ENCODE data around the gene MRPL54. TPM values are rescaled to one million over a fixed set of nuclear protein-coding genes. Genes with fewer than 3 reads are reported as not detected.
A peak's percentile ranks its signal among the peaks of the same experiment; 100 is the strongest.

Gene MRPL54
- total RNA-seq, 1 donor from 2014 or later = 15.1 TPM

DNA sequence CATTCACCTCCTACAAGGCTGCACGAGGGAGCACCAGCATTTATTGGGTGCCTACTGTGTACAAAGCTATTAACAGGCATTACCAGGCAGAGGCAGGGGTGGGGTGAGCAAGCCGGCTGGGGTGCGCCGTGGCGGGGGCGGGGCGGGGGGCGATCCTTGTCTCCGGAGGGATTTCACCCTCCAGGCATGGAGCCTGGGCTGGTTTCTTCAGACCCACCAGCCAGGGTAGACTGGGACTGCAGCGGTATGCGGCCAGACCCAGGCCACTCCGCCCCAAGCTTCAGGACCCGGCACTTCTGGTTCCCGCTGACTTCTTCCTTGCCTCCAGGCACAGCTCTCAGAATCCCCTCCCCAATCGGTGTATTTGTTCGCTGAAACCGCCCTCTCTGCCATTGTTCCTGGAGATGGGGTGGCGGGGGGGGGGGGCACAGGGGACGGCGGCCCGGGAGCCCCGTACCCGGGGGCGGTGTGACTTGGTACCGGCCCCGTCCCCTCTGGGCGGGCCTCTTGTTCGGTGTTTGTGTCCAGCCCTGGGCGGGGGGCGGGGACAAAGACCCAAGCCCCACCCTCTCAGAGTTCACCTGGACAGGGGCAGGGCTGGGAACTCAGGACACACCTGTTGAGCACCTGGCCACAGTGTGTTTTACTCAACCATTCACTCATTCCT is 39.9 kb upstream of the MRPL54 start:
- Histone ChIP-seq H3K27me3 (peaks cover 6% of the 10 kb centered on the region), H2AFZ (replicated peaks) (no peak overlapping the region), H3K4me1 (peaks cover 37% of the 10 kb centered on the region), H3K79me2 (ENCODE audit: low read depth) (no peaks in the 10 kb centered on the region), H3K9ac (no peak overlapping the region), H3K4me3 (peak overlapping the region; percentile 57), H4K20me1 (ENCODE audit: low read depth) (peaks cover 10% of the 10 kb centered on the region), H3K27ac (no peak overlapping the region), H3K9me3 (ENCODE audit: low read depth) (no peaks in the 10 kb centered on the region), H3K36me3 (no peaks in the 10 kb centered on the region), H3K4me2 (peak overlapping the region; percentile 91), H3F3A (ENCODE audit: low read depth) (peaks cover 52% of the 10 kb centered on the region)
- peaks cover 25% of the 10 kb centered on the region for H3K27me3 Mint-ChIP-seq (ENCODE audit: insufficient read depth, low read depth)
- TF ChIP-seq EZH2 (IDR thresholded peaks at IDR 0.05) = no peak
- no peaks in the 10 kb centered on the region for H3K36me3 Mint-ChIP-seq
- H3K4me1 Mint-ChIP-seq = peaks cover 15% of the 10 kb centered on the region
- no peak overlapping the region for H3K27ac Mint-ChIP-seq
- H3K9me3 Mint-ChIP-seq = no peaks in the 10 kb centered on the region
- peak; percentile 74 for DNase-seq (ENCODE audit: low spot score)
- H3K4me3 Mint-ChIP-seq = peak overlapping the region; percentile 79

DNA sequence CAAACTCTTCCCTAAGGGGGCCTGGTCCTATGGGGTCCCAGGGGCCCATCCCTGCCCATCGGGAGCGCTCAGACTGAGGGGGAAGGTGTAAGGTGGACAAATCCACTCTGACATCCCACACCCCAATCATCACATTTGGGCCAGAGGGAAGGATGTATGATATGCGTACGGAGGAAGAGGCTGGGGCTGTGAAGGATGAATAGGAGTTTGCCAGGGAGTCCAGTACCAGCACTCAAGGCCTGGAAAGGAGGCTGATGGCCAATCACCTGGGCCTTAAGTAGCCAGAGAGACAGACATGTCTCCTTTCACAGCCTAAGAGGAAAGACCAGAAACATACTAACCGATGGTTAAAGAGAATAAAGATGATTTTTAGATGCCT is 39.4 kb upstream of the MRPL54 start:
- H3F3A ChIP-seq (ENCODE audit: low read depth) = peaks cover 52% of the 10 kb centered on the region
- no peak for DNase-seq (ENCODE audit: low spot score)
- H3K27ac ChIP-seq = no peak overlapping the region
- no peaks in the 10 kb centered on the region for H3K9me3 Mint-ChIP-seq
- peaks cover 37% of the 10 kb centered on the region for H3K4me1 ChIP-seq
- peaks cover 26% of the 10 kb centered on the region for H3K27me3 Mint-ChIP-seq (ENCODE audit: insufficient read depth, low read depth)
- no peak overlapping the region for H2AFZ ChIP-seq (replicated peaks)
- no peaks in the 10 kb centered on the region for H3K36me3 Mint-ChIP-seq
- H3K9ac ChIP-seq = no peak overlapping the region
- peaks cover 6% of the 10 kb centered on the region for H3K27me3 ChIP-seq
- peak overlapping the region; percentile 57 for H3K4me3 ChIP-seq
- H3K9me3 ChIP-seq (ENCODE audit: low read depth) = no peaks in the 10 kb centered on the region
- no peaks in the 10 kb centered on the region for H3K79me2 ChIP-seq (ENCODE audit: low read depth)
- H4K20me1 ChIP-seq (ENCODE audit: low read depth) = peaks cover 10% of the 10 kb centered on the region
- TF ChIP-seq, protein P1, sequence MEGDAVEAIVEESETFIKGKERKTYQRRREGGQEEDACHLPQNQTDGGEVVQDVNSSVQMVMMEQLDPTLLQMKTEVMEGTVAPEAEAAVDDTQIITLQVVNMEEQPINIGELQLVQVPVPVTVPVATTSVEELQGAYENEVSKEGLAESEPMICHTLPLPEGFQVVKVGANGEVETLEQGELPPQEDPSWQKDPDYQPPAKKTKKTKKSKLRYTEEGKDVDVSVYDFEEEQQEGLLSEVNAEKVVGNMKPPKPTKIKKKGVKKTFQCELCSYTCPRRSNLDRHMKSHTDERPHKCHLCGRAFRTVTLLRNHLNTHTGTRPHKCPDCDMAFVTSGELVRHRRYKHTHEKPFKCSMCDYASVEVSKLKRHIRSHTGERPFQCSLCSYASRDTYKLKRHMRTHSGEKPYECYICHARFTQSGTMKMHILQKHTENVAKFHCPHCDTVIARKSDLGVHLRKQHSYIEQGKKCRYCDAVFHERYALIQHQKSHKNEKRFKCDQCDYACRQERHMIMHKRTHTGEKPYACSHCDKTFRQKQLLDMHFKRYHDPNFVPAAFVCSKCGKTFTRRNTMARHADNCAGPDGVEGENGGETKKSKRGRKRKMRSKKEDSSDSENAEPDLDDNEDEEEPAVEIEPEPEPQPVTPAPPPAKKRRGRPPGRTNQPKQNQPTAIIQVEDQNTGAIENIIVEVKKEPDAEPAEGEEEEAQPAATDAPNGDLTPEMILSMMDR (IDR thresholded peaks at IDR 0.05) = no peak
- TF ChIP-seq EZH2 (IDR thresholded peaks at IDR 0.05) (no peak), EZH2phosphoT487 (IDR thresholded peaks at IDR 0.05) (no peak)
- peaks cover 15% of the 10 kb centered on the region for H3K4me1 Mint-ChIP-seq
- no peak overlapping the region for H3K27ac Mint-ChIP-seq
- H3K36me3 ChIP-seq = no peaks in the 10 kb centered on the region
- H3K4me2 ChIP-seq = peak overlapping the region; percentile 91
- H3K4me3 Mint-ChIP-seq = peak overlapping the region; percentile 49

DNA sequence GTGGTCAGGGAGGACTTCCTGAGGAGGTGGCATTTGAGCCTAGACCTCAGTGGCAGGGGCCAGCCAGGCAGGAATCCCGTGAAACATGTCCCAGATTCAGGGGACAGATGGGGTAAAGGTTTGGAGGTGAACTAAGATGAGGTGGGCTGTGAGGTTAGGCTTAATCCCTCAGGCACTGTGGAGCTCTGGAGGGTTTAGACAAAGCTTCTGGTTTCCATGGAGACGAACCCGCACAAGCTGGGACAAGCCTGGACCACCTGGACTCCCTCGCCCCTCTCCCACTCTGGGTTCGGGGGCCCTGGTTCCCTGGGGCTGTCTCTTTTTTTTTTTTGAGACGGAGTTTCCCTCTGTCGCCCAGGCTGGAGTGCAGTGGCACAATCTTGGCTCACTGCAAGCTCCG is 38.6 kb upstream of the MRPL54 start:
- DNase-seq (ENCODE audit: low spot score) = peak; percentile 85
- Mint-ChIP-seq H3K27ac (no peak overlapping the region), H3K4me3 (no peak overlapping the region), H3K36me3 (no peaks in the 10 kb centered on the region), H3K9me3 (no peaks in the 10 kb centered on the region), H3K4me1 (peaks cover 15% of the 10 kb centered on the region), H3K27me3 (ENCODE audit: insufficient read depth, low read depth) (peaks cover 26% of the 10 kb centered on the region)
- peaks cover 37% of the 10 kb centered on the region for H3K4me1 ChIP-seq
- no peak overlapping the region for H3K27ac ChIP-seq
- peaks cover 52% of the 10 kb centered on the region for H3F3A ChIP-seq (ENCODE audit: low read depth)
- no peaks in the 10 kb centered on the region for H3K9me3 ChIP-seq (ENCODE audit: low read depth)
- H4K20me1 ChIP-seq (ENCODE audit: low read depth) = peaks cover 10% of the 10 kb centered on the region
- peak overlapping the region; percentile 26 for H3K4me3 ChIP-seq
- TF ChIP-seq EZH2phosphoT487 (IDR thresholded peaks at IDR 0.05) (no peak), EZH2 (IDR thresholded peaks at IDR 0.05) (no peak)
- TF ChIP-seq, protein P1 (IDR thresholded peaks at IDR 0.05) = no peak
- no peak overlapping the region for H2AFZ ChIP-seq (replicated peaks)
- no peaks in the 10 kb centered on the region for H3K79me2 ChIP-seq (ENCODE audit: low read depth)
- peak overlapping the region; percentile 62 for H3K4me2 ChIP-seq
- no peak overlapping the region for H3K9ac ChIP-seq
- H3K27me3 ChIP-seq = peaks cover 6% of the 10 kb centered on the region
- no peaks in the 10 kb centered on the region for H3K36me3 ChIP-seq

DNA sequence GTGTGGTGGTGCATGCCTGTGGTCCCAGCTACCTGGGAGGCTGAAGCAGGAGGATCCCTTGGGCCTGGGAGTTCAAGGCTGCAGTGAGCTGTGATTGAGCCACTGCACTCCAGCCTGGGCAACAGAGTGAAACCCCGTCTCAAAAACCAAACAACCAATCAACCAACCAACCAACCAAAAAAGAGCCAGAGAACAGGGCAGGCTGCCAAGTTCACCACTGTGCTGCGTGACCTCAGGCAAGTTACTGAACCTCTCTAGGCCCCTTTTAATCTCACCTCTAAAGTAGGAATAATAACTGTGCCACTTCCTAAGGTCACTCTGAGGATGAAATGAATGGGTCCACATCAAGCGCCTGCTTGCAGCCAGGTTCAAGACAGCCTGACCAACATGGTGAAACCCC is 37.4 kb upstream of the MRPL54 start:
- no peaks in the 10 kb centered on the region for H3K9me3 Mint-ChIP-seq
- Histone ChIP-seq H3K27me3 (peaks cover 6% of the 10 kb centered on the region), H3K9ac (no peak overlapping the region), H3K4me3 (no peak overlapping the region), H3F3A (ENCODE audit: low read depth) (peaks cover 47% of the 10 kb centered on the region), H2AFZ (replicated peaks) (no peak overlapping the region), H3K4me2 (no peak overlapping the region), H4K20me1 (ENCODE audit: low read depth) (peaks cover 10% of the 10 kb centered on the region), H3K27ac (no peak overlapping the region), H3K36me3 (no peaks in the 10 kb centered on the region), H3K9me3 (ENCODE audit: low read depth) (no peaks in the 10 kb centered on the region), H3K79me2 (ENCODE audit: low read depth) (no peaks in the 10 kb centered on the region), H3K4me1 (peaks cover 37% of the 10 kb centered on the region)
- no peak overlapping the region for H3K4me3 Mint-ChIP-seq
- no peaks in the 10 kb centered on the region for H3K36me3 Mint-ChIP-seq
- peaks cover 15% of the 10 kb centered on the region for H3K4me1 Mint-ChIP-seq
- no peak for DNase-seq (ENCODE audit: low spot score)
- TF ChIP-seq EZH2 (IDR thresholded peaks at IDR 0.05) = no peak
- no peak for TF ChIP-seq EZH2phosphoT487 (IDR thresholded peaks at IDR 0.05)
- TF ChIP-seq, protein P1 (IDR thresholded peaks at IDR 0.05) = no peak
- peaks cover 22% of the 10 kb centered on the region for H3K27me3 Mint-ChIP-seq (ENCODE audit: insufficient read depth, low read depth)
- no peak overlapping the region for H3K27ac Mint-ChIP-seq
